Left lung (tissue), 10 donors: ENCODE results near the gene EPG5. TPM values are rescaled to one million over a fixed set of nuclear protein-coding genes. Genes with fewer than 3 reads are reported as not detected.
"Not testable (repeated sequence)": the region's sequence is repeated elsewhere in the genome, so short reads cannot be mapped to it uniquely, and the experiment has no call there.

Experiments
- ATAC-seq: fragments of 200-7000 bp; cut with Tn5 transposase; one replicate; pipeline ENCODE4 v1.9.1; 2020; ENCODE audit warnings: moderate library complexity
- DNase-seq, 4 donors: peaks; one replicate each; pipeline ENCODE4 v3.0.0-alpha.2; 2013 to 2020
- H3K27ac ChIP-seq, 2 donors: fragments of 200-600 bp; sonication (generic) in 1 of 2; one replicate each; pipeline versions ENCODE4 v1.5.0 to v1.8.0; 2020 to 2021
- H3K27me3 ChIP-seq, 2 donors: fragments of 200-600 bp; sonication (generic) in 1 of 2; one replicate each; pipeline versions ENCODE4 v1.5.0 to v1.8.0; 2020 to 2021
- H3K36me3 ChIP-seq, 2 donors: fragments of 200-600 bp; sonication (generic) in 1 of 2; one replicate each; pipeline versions ENCODE4 v1.5.0 to v1.8.0; 2020 to 2021
- H3K4me1 ChIP-seq, 2 donors: fragments of 200-600 bp; one replicate each; pipeline ENCODE4 v1.8.0; 2021
- H3K4me3 ChIP-seq, 2 donors: fragments of 200-600 bp; sonication (generic) in 1 of 2; one replicate each; pipeline versions ENCODE4 v1.5.0 to v1.8.0; 2020 to 2021; ENCODE audit warnings: mild to moderate bottlenecking in 1 of 2
- H3K9me3 ChIP-seq, 2 donors: fragments of 200-600 bp; sonication (generic) in 1 of 2; one replicate each; pipeline versions ENCODE4 v1.5.0 to v1.8.0; 2020 to 2021
- intact Hi-C, 2 donors: fragments of 100-400 bp; cut with DNase I; formaldehyde crosslinking; loops; one replicate each; pipeline versions ENCODE4 v1.11.2 to v1.14.2; 2022
- polyA plus RNA-seq, 6 donors: library from polyadenylated mRNA; unstranded; fragments of 120-200 nt; gene quantifications; one replicate each; pipeline ENCODE4 v1.2.1, GENCODE V29; 2013; ENCODE audit not compliant: insufficient read length in 6 of 6
- total RNA-seq, 2 donors: library from RNA; stranded (reverse); fragmentation: NEBNext Ultra II Directional; extraction: Animal tissue kit (Norgen Biotek cat#: 25700); gene quantifications; one replicate each; pipeline ENCODE4 v1.2.1, GENCODE V29; 2021
- TF ChIP-seq, protein P1 (sequence below), 2 donors: fragments of 200-600 bp; sonication (generic) in 1 of 2; IDR thresholded peaks; one replicate each; pipeline versions ENCODE4 v1.5.0 to v1.8.0; 2021; ENCODE audit warnings: antibody characterized with exemption in 2 of 2
- donor health status: DM: no; HTN: yes; CAD: no.
- donor health status: DM: no; HTN: no; CAD: no.

Gene EPG5
- total and polyA plus RNA-seq, 8 donors = 27.3 to 38.0 (median 31.4) TPM

- no peaks in the 10 kb centered on the region for H3K4me1 ChIP-seq
- TF ChIP-seq, protein P1, sequence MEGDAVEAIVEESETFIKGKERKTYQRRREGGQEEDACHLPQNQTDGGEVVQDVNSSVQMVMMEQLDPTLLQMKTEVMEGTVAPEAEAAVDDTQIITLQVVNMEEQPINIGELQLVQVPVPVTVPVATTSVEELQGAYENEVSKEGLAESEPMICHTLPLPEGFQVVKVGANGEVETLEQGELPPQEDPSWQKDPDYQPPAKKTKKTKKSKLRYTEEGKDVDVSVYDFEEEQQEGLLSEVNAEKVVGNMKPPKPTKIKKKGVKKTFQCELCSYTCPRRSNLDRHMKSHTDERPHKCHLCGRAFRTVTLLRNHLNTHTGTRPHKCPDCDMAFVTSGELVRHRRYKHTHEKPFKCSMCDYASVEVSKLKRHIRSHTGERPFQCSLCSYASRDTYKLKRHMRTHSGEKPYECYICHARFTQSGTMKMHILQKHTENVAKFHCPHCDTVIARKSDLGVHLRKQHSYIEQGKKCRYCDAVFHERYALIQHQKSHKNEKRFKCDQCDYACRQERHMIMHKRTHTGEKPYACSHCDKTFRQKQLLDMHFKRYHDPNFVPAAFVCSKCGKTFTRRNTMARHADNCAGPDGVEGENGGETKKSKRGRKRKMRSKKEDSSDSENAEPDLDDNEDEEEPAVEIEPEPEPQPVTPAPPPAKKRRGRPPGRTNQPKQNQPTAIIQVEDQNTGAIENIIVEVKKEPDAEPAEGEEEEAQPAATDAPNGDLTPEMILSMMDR (IDR thresholded peaks at IDR 0.05) = no peak
These were observed 149.6 kb downstream of the EPG5 start for GRCh38 chr18:45817543-45817942.

DNA sequence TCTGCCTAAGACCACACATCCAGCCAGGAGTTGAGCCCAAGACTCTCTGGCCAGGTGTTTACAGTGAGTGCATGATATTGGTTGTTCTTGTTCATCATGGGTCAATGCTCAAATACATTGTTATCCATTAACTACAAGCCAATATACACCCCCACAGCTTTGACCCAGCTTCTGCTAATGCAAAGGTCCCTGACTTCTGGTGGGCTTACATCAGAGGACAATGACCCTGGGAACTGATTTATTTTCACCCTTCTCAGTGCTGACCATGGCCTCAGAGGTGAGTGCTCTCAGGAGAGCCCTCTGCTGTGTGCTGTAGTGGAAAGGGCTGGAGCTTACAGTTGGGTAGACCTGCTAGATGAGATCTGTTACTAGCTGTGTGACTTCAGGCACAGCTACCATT lies 152.4 kb downstream of the EPG5 start:
- H3K9me3 ChIP-seq, H3K4me3 ChIP-seq, ATAC-seq, H3K4me1 ChIP-seq, H3K27ac ChIP-seq, H3K36me3 ChIP-seq, intact Hi-C loops, H3K27me3 ChIP-seq, DNase-seq: not testable (repeated sequence)

More at GRCh38 chr18:45817543-45817942, 149.6 kb downstream of the EPG5 start:
- no peak for ATAC-seq
- Histone ChIP-seq H3K4me3 (no peak overlapping the region), H3K36me3 (no peaks in the 10 kb centered on the region), H3K27me3 (no peaks in the 10 kb centered on the region), H3K27ac (no peak overlapping the region), H3K9me3 (peaks cover 0 to 5% of the 10 kb centered on the region in 2 donors)
- no peak for DNase-seq
- intact Hi-C loops = no loop called here

- H3K27me3 ChIP-seq, H3K36me3 ChIP-seq, intact Hi-C loops, DNase-seq, ATAC-seq, H3K27ac ChIP-seq, H3K4me1 ChIP-seq, H3K4me3 ChIP-seq: not testable (repeated sequence)
- peaks cover 0 to 18% of the 10 kb centered on the region in 2 donors for H3K9me3 ChIP-seq
These were observed 160.0 kb downstream of the EPG5 start for GRCh38 chr18:45807144-45807543.

DNA sequence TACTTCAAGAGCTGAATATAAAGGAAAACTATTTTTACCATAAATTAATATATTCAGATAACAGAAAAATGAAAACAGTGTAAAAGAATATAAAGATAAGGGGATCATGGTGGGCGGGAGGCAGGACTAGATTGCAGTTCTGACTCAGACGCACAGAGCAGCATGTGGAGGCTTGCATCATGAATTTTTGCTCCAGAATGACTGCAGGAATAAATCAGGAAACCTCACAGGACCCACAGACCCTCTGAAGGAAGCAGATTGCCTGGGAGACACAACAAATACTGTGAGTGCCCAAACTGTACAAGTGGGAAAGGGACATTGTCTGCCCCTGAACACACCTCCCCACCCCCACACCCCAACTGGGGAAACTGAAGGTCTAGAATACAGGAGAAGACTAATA lies 160.9 kb downstream of the EPG5 start:
- H3K27me3 ChIP-seq = no peaks in the 10 kb centered on the region
- DNase-seq (no peak), ATAC-seq (no peak)

GRCh38 chr18:45805551-45805950 lies 161.6 kb downstream of the EPG5 start:
- H3K9me3 ChIP-seq = peaks cover 0 to 18% of the 10 kb centered on the region in 2 donors
- H3K27ac ChIP-seq = no peak overlapping the region
- TF ChIP-seq, protein P1 (IDR thresholded peaks at IDR 0.05) = no peak
- no peaks in the 10 kb centered on the region for H3K27me3 ChIP-seq
- H3K36me3 ChIP-seq = no peaks in the 10 kb centered on the region
- no peak for DNase-seq
- ATAC-seq = no peak
- intact Hi-C loops = no loop called here
- H3K4me1 ChIP-seq = no peaks in the 10 kb centered on the region
- no peak overlapping the region for H3K4me3 ChIP-seq

More for the DNA sequence above, 160.9 kb downstream of the EPG5 start:
- peaks cover 0 to 18% of the 10 kb centered on the region in 2 donors for H3K9me3 ChIP-seq
- no peak overlapping the region for H3K27ac ChIP-seq
- no peaks in the 10 kb centered on the region for H3K36me3 ChIP-seq
- no peak overlapping the region for H3K4me3 ChIP-seq
- TF ChIP-seq, protein P1 (IDR thresholded peaks at IDR 0.05) = no peak
- no peaks in the 10 kb centered on the region for H3K4me1 ChIP-seq
- intact Hi-C loops = no loop called here

- no peaks in the 10 kb centered on the region for H3K4me1 ChIP-seq
- H3K27ac ChIP-seq = no peak overlapping the region
- no peak overlapping the region for H3K4me3 ChIP-seq
- TF ChIP-seq, protein P1 (IDR thresholded peaks at IDR 0.05) = no peak
- H3K36me3 ChIP-seq = no peaks in the 10 kb centered on the region
- ATAC-seq (peak; percentile 81), DNase-seq (no peak)
- no peaks in the 10 kb centered on the region for H3K27me3 ChIP-seq
- intact Hi-C loops = no loop called here
- peaks cover 0 to 21% of the 10 kb centered on the region in 2 donors for H3K9me3 ChIP-seq
These were observed 164.2 kb downstream of the EPG5 start for GRCh38 chr18:45802814-45803492.
